Keratinocyte (primary cell): Measurements from ENCODE around the gene NOTCH1. TPM values are rescaled to one million over a fixed set of nuclear protein-coding genes. Genes with fewer than 3 reads are reported as not detected.

Source experiments
- DNase-seq: peaks from one replicate; pipeline ENCODE4 v3.0.0-alpha.2; 2011; ENCODE audit warnings: low read depth, missing footprints, low spot score
- FAIRE-seq: peaks from 2 replicates; lab custom pipeline; 2011; peaks lifted over from hg19 to GRCh38; lab: Jason Lieb, UNC
- H2AFZ ChIP-seq: 2 replicates; pipeline ENCODE4 v1.6.0; 2012; ENCODE audit warnings: low read length, control low read depth, inconsistent platforms; ENCODE audit not compliant: control insufficient read depth
- H3K27ac ChIP-seq: 2 replicates; pipeline ENCODE4 v1.5.1; 2011; ENCODE audit warnings: low read length; ENCODE audit not compliant: control insufficient read depth, insufficient read depth
- H3K27me3 ChIP-seq: 3 replicates; pipeline ENCODE4 v1.6.0; 2011; ENCODE audit warnings: low read length; ENCODE audit not compliant: control insufficient read depth, insufficient read depth; ENCODE audit errors: extremely low read depth
- H3K36me3 ChIP-seq, 2 experiments: 2 replicates in 1 of 2; 3 replicates in 1 of 2; pipeline ENCODE4 v1.5.1; 2011; ENCODE audit warnings: low read length in 2 of 2, mild to moderate bottlenecking in 1 of 2; ENCODE audit not compliant: control insufficient read depth in 2 of 2, insufficient read depth in 2 of 2; ENCODE audit errors: extremely low read depth in 1 of 2
- H3K4me1 ChIP-seq: 3 replicates; pipeline ENCODE4 v1.5.1; 2011; ENCODE audit warnings: low read length; ENCODE audit not compliant: control insufficient read depth, insufficient read depth; ENCODE audit errors: extremely low read depth
- H3K4me2 ChIP-seq: 3 replicates; pipeline ENCODE4 v1.6.0; 2011; ENCODE audit warnings: low read depth, low read length; ENCODE audit not compliant: control insufficient read depth, insufficient read depth; ENCODE audit errors: extremely low read depth
- H3K4me3 ChIP-seq, 3 experiments: fragments of 200-600 bp in 1 of 3; sonication (generic) in 1 of 3; 2 replicates in 2 of 3; 3 replicates in 1 of 3; pipeline ENCODE4 v1.5.1; 2011 to 2016; ENCODE audit warnings: low read length in 3 of 3, mild to moderate bottlenecking in 3 of 3, control low read depth in 2 of 3, inconsistent platforms in 1 of 3, low read depth in 1 of 3, mixed read lengths in 1 of 3, mixed run types in 1 of 3, moderate library complexity in 1 of 3; ENCODE audit not compliant: control insufficient read depth in 2 of 3, insufficient read depth in 2 of 3; ENCODE audit errors: extremely low read depth in 1 of 3
- H3K79me2 ChIP-seq: 2 replicates; pipeline ENCODE4 v1.6.0; 2012; ENCODE audit warnings: low read length; ENCODE audit not compliant: control insufficient read depth, insufficient read depth
- H3K9ac ChIP-seq: 3 replicates; pipeline ENCODE4 v1.6.0; 2011; ENCODE audit warnings: low read length; ENCODE audit not compliant: control insufficient read depth, insufficient read depth; ENCODE audit errors: extremely low read depth
- H3K9me1 ChIP-seq: 3 replicates; pipeline ENCODE4 v1.6.0; 2011; ENCODE audit warnings: low read length; ENCODE audit not compliant: control insufficient read depth, insufficient read depth; ENCODE audit errors: extremely low read depth
- H3K9me3 ChIP-seq: 2 replicates; pipeline ENCODE4 v1.5.1; 2012; ENCODE audit warnings: low read depth, low read length; ENCODE audit not compliant: control insufficient read depth
- H4K20me1 ChIP-seq: 3 replicates; pipeline ENCODE4 v1.6.0; 2011; ENCODE audit warnings: low read length; ENCODE audit not compliant: control insufficient read depth, insufficient read depth; ENCODE audit errors: extremely low read depth
- EZH2 ChIP-seq: IDR thresholded peaks from one replicate; pipeline ENCODE4 v1.6.1; 2012; ENCODE audit warnings: inconsistent platforms, mild to moderate bottlenecking, low read length, moderate library complexity
- dilution Hi-C: fragments of 300-500 bp; cut with MboI; formaldehyde crosslinking; loops from one replicate; pipeline ENCODE4 v1.7.0; 2020; ENCODE audit warnings: low sequenced_read_pairs; ENCODE audit not compliant: extremely low pct_ligation_motif_present
- polyA plus RNA-seq, 5 experiments: library from polyadenylated mRNA; depleted of rRNA in 3 of 5; stranded (reverse) in 3 of 5; stranded (forward) in 1 of 5; unstranded in 1 of 5; fragments of >200 nt; gene quantifications; 1 replicate in 1 of 5; 2 replicates in 3 of 5; 3 replicates in 1 of 5; pipeline versions ENCODE4 v1.2.1 to v1.2.3, GENCODE V29; 2011 to 2012; ENCODE audit warnings: missing spikeins in 2 of 5, low read depth in 1 of 5, low replicate concordance in 1 of 5
- TF ChIP-seq, protein P1 (sequence below), 3 experiments: IDR thresholded peaks in 1 of 3; conservative IDR thresholded peaks in 1 of 3; optimal IDR thresholded peaks in 1 of 3; 2 replicates in 2 of 3; 3 replicates in 1 of 3; pipeline versions ENCODE3 to v1.5.1; 2011; ENCODE audit warnings: low read length in 3 of 3, mild to moderate bottlenecking in 3 of 3, moderate library complexity in 2 of 3, control low read depth in 1 of 3, inconsistent platforms in 1 of 3; ENCODE audit not compliant: insufficient read depth in 2 of 3; ENCODE audit errors: extremely low read depth in 1 of 3

The NOTCH1 gene
- polyA plus RNA-seq, 1 donor (not counting 4 experiments of a cell fraction or from before 2014, with no cell fraction given) = 6.1 TPM

DNA sequence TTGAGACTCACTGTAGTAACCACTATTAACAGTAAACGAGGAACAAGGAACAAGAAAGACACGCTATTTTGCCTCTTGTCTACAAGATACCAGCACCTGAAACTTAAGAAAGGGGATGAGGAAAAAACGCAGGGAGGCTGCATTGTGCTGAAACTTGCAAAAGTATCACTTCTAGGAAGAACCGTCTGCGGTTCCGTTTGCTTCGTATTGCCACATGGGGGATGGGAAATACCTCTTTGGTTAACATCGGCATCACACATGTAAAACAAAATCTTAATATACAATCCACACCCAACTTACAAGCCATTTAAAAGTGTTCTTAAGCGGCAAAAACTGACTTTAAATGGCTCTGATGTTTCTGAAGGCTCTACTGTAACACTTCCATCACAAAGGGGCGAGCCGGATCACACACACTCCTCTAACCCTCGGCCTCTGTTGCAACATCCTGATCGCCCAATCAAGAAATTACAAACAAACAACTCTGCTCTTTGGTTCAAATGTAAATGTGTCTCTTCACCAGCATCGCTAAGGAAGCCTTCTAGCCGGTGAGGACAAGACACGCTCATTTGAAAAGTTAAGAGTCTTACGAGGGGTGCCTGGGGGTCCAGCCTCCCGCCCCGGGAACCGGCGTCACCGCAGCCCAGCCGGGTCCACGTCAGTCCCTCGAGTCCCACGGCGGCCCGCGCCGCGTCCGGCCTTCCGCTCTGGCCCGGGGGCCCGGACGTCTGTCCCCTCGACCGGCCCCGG is 63.6 kb downstream of the NOTCH1 start:
- Histone ChIP-seq H3K4me2 (peak overlapping the region; percentile 95), H3K4me3 (peak overlapping the region; percentile 73 to 92 (median 83)), H3K79me2 (peaks cover 52% of the 10 kb centered on the region), H3K27ac (peak overlapping the region; percentile 96), H3K36me3 (peaks cover 7 to 14% of the 10 kb centered on the region in 2 experiments), H3K4me1 (peaks cover 17% of the 10 kb centered on the region), H4K20me1 (peaks cover 20% of the 10 kb centered on the region), H3K9me3 (no peaks in the 10 kb centered on the region), H2AFZ (no peak overlapping the region), H3K9me1 (no peaks in the 10 kb centered on the region), H3K27me3 (no peaks in the 10 kb centered on the region), H3K9ac (peak overlapping the region; percentile 97)
- FAIRE-seq (no peak), DNase-seq (no peak)
- dilution Hi-C loops = no loop called here
- TF ChIP-seq EZH2 = no peak
- TF ChIP-seq, protein P1, sequence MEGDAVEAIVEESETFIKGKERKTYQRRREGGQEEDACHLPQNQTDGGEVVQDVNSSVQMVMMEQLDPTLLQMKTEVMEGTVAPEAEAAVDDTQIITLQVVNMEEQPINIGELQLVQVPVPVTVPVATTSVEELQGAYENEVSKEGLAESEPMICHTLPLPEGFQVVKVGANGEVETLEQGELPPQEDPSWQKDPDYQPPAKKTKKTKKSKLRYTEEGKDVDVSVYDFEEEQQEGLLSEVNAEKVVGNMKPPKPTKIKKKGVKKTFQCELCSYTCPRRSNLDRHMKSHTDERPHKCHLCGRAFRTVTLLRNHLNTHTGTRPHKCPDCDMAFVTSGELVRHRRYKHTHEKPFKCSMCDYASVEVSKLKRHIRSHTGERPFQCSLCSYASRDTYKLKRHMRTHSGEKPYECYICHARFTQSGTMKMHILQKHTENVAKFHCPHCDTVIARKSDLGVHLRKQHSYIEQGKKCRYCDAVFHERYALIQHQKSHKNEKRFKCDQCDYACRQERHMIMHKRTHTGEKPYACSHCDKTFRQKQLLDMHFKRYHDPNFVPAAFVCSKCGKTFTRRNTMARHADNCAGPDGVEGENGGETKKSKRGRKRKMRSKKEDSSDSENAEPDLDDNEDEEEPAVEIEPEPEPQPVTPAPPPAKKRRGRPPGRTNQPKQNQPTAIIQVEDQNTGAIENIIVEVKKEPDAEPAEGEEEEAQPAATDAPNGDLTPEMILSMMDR (optimal IDR thresholded peaks at IDR 0.05 in 1 of 3, IDR thresholded peaks at IDR 0.05 in 1 of 3, conservative IDR thresholded peaks at IDR 0.05 in 1 of 3; ENCODE audit: extremely low read depth in 1 of 3, insufficient read depth in 2 of 3, low read length in 3 of 3) = no peak

DNA sequence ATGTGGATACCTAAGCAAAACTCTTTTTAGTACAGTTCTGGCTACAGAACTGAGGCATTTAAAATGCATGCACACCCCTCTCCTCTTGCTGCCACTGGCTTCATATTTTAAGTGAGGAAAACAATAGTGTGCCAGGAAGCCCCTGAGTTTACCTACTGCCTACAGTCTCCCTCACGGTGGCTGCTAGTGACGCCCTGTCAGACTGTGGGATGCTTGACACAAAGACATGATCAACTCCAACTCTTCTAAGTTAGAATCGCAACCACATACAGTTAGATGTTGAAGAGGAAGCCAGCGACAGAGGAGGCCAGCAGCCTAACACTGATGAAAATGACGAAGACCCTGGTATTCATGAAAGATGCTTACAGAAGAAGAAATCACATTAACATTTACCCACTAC is 64.3 kb downstream of the NOTCH1 start:
- no peaks in the 10 kb centered on the region for H3K9me1 ChIP-seq
- H3K4me3 ChIP-seq = peak overlapping the region; percentile 73 to 92 (median 83)
- peak overlapping the region; percentile 97 for H3K9ac ChIP-seq
- peak overlapping the region; percentile 95 for H3K4me2 ChIP-seq
- peaks cover 59% of the 10 kb centered on the region for H3K79me2 ChIP-seq
- dilution Hi-C loops = no loop called here
- H3K27me3 ChIP-seq = no peaks in the 10 kb centered on the region
- TF ChIP-seq, protein P1 (optimal IDR thresholded peaks at IDR 0.05 in 1 of 3, IDR thresholded peaks at IDR 0.05 in 1 of 3, conservative IDR thresholded peaks at IDR 0.05 in 1 of 3; ENCODE audit: extremely low read depth in 1 of 3, insufficient read depth in 2 of 3, low read length in 3 of 3) = no peak
- no peak for TF ChIP-seq EZH2
- no peak overlapping the region for H2AFZ ChIP-seq
- H3K9me3 ChIP-seq = no peaks in the 10 kb centered on the region
- H3K36me3 ChIP-seq = peaks cover 13 to 19% of the 10 kb centered on the region in 2 experiments
- FAIRE-seq (no peak), DNase-seq (no peak)
- H3K4me1 ChIP-seq = peaks cover 17% of the 10 kb centered on the region
- peak overlapping the region; percentile 96 for H3K27ac ChIP-seq
- H4K20me1 ChIP-seq = peaks cover 20% of the 10 kb centered on the region
